Transverse colon (tissue), 4 donors: ENCODE data around the gene TPK1. TPM values are rescaled to one million over a fixed set of nuclear protein-coding genes. Genes with fewer than 3 reads are reported as not detected.

ENCODE experiments used
- DNase-seq: peaks from one replicate; pipeline ENCODE4 v3.0.0-alpha.2; 2019
- H3K27ac ChIP-seq, 4 donors: fragments of 200-600 bp; sonication (generic); 2 replicates each; pipeline ENCODE4 v1.5.1; 2016 to 2018; ENCODE audit warnings: inconsistent platforms in 4 of 4
- H3K27me3 ChIP-seq: fragments of 200-600 bp; sonication (generic); 2 replicates; pipeline ENCODE4 v1.5.1; 2017; ENCODE audit warnings: inconsistent platforms
- H3K36me3 ChIP-seq, 4 donors: fragments of 200-600 bp; sonication (generic); 2 replicates each; pipeline ENCODE4 v1.5.1; 2017 to 2019; ENCODE audit warnings: inconsistent platforms in 4 of 4
- H3K4me1 ChIP-seq, 4 donors: fragments of 200-600 bp; sonication (generic); 2 replicates each; pipeline ENCODE4 v1.5.1; 2017 to 2020; ENCODE audit warnings: inconsistent platforms in 4 of 4
- H3K4me3 ChIP-seq, 4 donors: fragments of 200-600 bp; sonication (generic); 1 replicate in 1 of 4; 2 replicates in 3 of 4; pipeline versions ENCODE4 v1.5.1 to v1.6.1; 2017 to 2019; ENCODE audit warnings: inconsistent platforms in 4 of 4
- H3K9me3 ChIP-seq, 2 donors: fragments of 200-600 bp; sonication (generic); 2 replicates each; pipeline ENCODE4 v1.5.1; 2017 to 2019; ENCODE audit warnings: inconsistent platforms in 2 of 2
- EP300 ChIP-seq: sonication (generic); formaldehyde crosslinking; IDR thresholded peaks from one replicate; pipeline ENCODE4 v1.6.1; 2017; ENCODE audit warnings: antibody characterized with exemption, low read depth
- POLR2A ChIP-seq: fragments of 450-650 bp; IDR thresholded peaks from one replicate; pipeline ENCODE4 v1.6.1; 2016; ENCODE audit warnings: antibody characterized with exemption, mild to moderate bottlenecking, moderate library complexity
- POLR2AphosphoS5 ChIP-seq, 3 donors: sonication (generic); formaldehyde crosslinking; IDR thresholded peaks; one replicate each; pipeline ENCODE4 v1.6.1; 2016; ENCODE audit warnings: antibody characterized with exemption in 3 of 3
- WGBS, 2 donors: methylation state at CpG; one replicate each; pipeline ENCODE4 v1.1.5; 2018; ENCODE audit warnings: low coverage in 1 of 2; 5-methylcytosine and 5-hydroxymethylcytosine counted together
- in situ Hi-C, 4 donors: fragments of 200-750 bp; cut with MboI; loops; one replicate each; pipeline versions ENCODE4 v1.15.0 to v1.15.1; 2017; ENCODE audit warnings: low sequenced_read_pairs in 3 of 4, low pct_ligation_motif_present in 1 of 4, low pct_unique_long_range_greater_than_20kb in 1 of 4
- intact Hi-C: fragments of 100-400 bp; cut with DNase I; formaldehyde crosslinking; loops from one replicate; pipeline ENCODE4 v1.15.1; 2023; ENCODE audit warnings: low total_unique reads
- total RNA-seq, 4 donors: library from RNA; depleted of rRNA; stranded (reverse); fragments of >200 nt; gene quantifications; one replicate each; pipeline ENCODE4 v1.1.0, GENCODE V29; 2016
- TF ChIP-seq, protein P1 (sequence below), 5 experiments: fragments of 200-600 bp in 3 of 5; fragments of 450-650 bp in 2 of 5; sonication (generic) in 3 of 5; IDR thresholded peaks; 1 replicate in 2 of 5; 2 replicates in 3 of 5; pipeline ENCODE4 v1.5.1; 2016 to 2017; ENCODE audit warnings: antibody characterized with exemption in 5 of 5, inconsistent platforms in 3 of 5, mild to moderate bottlenecking in 2 of 5, moderate library complexity in 1 of 5

Gene TPK1
- total RNA-seq, 4 donors from 2014 or later: 1.4 to 17.3 (median 14.6) TPM

GRCh38 chr7:144653449-144653848 lies 182.4 kb downstream of the TPK1 start:
- Histone ChIP-seq H3K9me3 (no peaks in the 10 kb centered on the region), H3K36me3 (no peaks in the 10 kb centered on the region), H3K27me3 (no peaks in the 10 kb centered on the region), H3K27ac (no peak overlapping the region), H3K4me1 (no peaks in the 10 kb centered on the region), H3K4me3 (no peak overlapping the region)
- no peak for DNase-seq
- intact Hi-C loops (no loop called here), in situ Hi-C loops (no loop called here)
- 56 to 62% methylated on average over 5 of the region's 5 CpGs for WGBS, 2 donors
- no peak for TF ChIP-seq POLR2AphosphoS5 (IDR thresholded peaks at IDR 0.05)
- TF ChIP-seq EP300: no peak
- TF ChIP-seq, protein P1, sequence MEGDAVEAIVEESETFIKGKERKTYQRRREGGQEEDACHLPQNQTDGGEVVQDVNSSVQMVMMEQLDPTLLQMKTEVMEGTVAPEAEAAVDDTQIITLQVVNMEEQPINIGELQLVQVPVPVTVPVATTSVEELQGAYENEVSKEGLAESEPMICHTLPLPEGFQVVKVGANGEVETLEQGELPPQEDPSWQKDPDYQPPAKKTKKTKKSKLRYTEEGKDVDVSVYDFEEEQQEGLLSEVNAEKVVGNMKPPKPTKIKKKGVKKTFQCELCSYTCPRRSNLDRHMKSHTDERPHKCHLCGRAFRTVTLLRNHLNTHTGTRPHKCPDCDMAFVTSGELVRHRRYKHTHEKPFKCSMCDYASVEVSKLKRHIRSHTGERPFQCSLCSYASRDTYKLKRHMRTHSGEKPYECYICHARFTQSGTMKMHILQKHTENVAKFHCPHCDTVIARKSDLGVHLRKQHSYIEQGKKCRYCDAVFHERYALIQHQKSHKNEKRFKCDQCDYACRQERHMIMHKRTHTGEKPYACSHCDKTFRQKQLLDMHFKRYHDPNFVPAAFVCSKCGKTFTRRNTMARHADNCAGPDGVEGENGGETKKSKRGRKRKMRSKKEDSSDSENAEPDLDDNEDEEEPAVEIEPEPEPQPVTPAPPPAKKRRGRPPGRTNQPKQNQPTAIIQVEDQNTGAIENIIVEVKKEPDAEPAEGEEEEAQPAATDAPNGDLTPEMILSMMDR (IDR thresholded peaks at IDR 0.05): no peak
- TF ChIP-seq POLR2A: no peak

- intact Hi-C loops: no loop called here
- DNase-seq: no peak
- Histone ChIP-seq H3K4me3 (no peak overlapping the region), H3K27me3 (no peaks in the 10 kb centered on the region), H3K9me3 (no peaks in the 10 kb centered on the region), H3K36me3 (no peaks in the 10 kb centered on the region), H3K4me1 (no peaks in the 10 kb centered on the region), H3K27ac (no peak overlapping the region)
- TF ChIP-seq POLR2A (no peak), EP300 (no peak)
- in situ Hi-C loops: no loop called here
- WGBS, 2 donors: 98% methylated on average over 19 of the region's 24 CpGs; no CpG with 5 or more reads in 1 of the 2 donors
These were observed 185.4 kb downstream of the TPK1 start for GRCh38 chr7:144650439-144650838.

- Histone ChIP-seq H3K36me3 (no peaks in the 10 kb centered on the region), H3K27ac (no peak overlapping the region), H3K4me1 (no peaks in the 10 kb centered on the region), H3K9me3 (no peaks in the 10 kb centered on the region), H3K27me3 (no peaks in the 10 kb centered on the region), H3K4me3 (no peak overlapping the region)
- in situ Hi-C loops: no loop called here
- intact Hi-C loops: no loop called here
- 84 to 92% methylated on average over 2 of the region's 2 CpGs for WGBS, 2 donors
- DNase-seq: no peak
- TF ChIP-seq, protein P1 (IDR thresholded peaks at IDR 0.05): no peak
- no peak for TF ChIP-seq POLR2A
- TF ChIP-seq EP300: no peak
- no peak for TF ChIP-seq POLR2AphosphoS5 (IDR thresholded peaks at IDR 0.05)
These were observed 186.7 kb downstream of the TPK1 start for GRCh38 chr7:144649120-144649519.

DNA sequence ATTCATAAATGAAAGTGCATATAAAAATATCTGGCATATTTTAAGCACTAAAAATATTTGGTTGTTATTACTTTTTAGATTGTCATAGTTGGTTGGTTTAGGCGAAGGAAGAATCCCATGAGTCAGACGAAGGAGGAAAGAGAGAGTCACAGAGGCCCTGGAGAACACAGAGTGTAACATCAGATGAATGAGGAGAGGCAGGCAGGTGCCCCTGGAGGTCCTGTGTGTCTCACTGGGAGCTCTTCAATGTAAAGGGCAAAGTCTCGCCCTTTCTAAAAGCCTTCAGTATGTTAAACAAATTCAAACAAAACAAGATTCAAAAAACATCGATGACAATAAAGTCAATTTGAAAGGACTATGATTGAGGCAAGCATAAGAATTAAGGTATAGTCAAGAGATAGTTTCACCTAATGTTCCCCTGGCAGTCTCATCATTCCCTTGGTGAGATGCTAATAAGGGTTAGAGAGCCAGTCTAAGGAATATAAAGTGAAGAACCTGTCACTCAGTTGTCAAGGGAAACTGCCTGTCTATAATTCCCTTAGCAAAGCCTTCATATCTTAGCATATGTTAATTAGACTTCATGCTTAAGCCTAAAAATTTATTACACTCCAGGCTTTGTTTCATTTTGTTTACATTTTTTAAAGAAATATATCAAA lies 194.3 kb downstream of the TPK1 start:
- intact Hi-C loops (no loop called here), in situ Hi-C loops (no loop called here)
- DNase-seq: no peak
- H3K27me3 ChIP-seq: no peaks in the 10 kb centered on the region
- 57 to 61% methylated on average over 4 of the region's 4 CpGs for WGBS, 2 donors
- H3K4me1 ChIP-seq: no peaks in the 10 kb centered on the region
- H3K9me3 ChIP-seq: no peaks in the 10 kb centered on the region
- H3K36me3 ChIP-seq: no peaks in the 10 kb centered on the region
- TF ChIP-seq POLR2A (no peak), POLR2AphosphoS5 (IDR thresholded peaks at IDR 0.05) (no peak), EP300 (no peak)
- TF ChIP-seq, protein P1 (IDR thresholded peaks at IDR 0.05): no peak
- no peak overlapping the region for H3K4me3 ChIP-seq
- H3K27ac ChIP-seq: no peak overlapping the region

GRCh38 chr7:144632724-144633123 lies 203.1 kb downstream of the TPK1 start:
- Histone ChIP-seq H3K4me3 (no peak overlapping the region), H3K9me3 (no peaks in the 10 kb centered on the region), H3K27me3 (no peaks in the 10 kb centered on the region), H3K27ac (no peak overlapping the region), H3K36me3 (no peaks in the 10 kb centered on the region), H3K4me1 (no peaks in the 10 kb centered on the region)
- in situ Hi-C loops: no loop called here
- intact Hi-C loops: no loop called here
- WGBS, 2 donors: 81 to 83% methylated on average over 2 of the region's 2 CpGs
- TF ChIP-seq EP300 (no peak), POLR2A (no peak), POLR2AphosphoS5 (IDR thresholded peaks at IDR 0.05) (no peak)
- DNase-seq: no peak
